Measurements from ENCODE around the gene CORT.

DNA sequence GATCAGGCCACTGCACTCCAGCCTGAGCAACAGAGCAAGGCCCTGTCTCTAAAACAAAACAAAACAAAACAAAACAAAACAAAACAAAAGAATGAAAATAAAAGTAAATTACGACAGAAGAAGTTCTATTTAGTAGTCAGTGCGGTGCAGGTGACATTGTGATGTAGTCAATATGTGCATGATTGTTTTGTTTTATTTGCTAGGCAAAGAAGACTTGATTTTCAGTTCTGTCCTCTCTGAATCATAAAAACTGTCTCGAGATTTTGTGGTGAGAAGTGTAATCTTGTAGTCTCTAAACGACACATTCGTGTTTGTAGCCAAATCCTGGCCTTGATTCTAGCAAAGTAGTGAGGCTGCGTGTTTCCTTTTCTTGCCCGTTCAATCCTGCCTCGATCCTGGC, 48.4 kb downstream of the CORT start:
- TF ChIP-seq, protein P1, sequence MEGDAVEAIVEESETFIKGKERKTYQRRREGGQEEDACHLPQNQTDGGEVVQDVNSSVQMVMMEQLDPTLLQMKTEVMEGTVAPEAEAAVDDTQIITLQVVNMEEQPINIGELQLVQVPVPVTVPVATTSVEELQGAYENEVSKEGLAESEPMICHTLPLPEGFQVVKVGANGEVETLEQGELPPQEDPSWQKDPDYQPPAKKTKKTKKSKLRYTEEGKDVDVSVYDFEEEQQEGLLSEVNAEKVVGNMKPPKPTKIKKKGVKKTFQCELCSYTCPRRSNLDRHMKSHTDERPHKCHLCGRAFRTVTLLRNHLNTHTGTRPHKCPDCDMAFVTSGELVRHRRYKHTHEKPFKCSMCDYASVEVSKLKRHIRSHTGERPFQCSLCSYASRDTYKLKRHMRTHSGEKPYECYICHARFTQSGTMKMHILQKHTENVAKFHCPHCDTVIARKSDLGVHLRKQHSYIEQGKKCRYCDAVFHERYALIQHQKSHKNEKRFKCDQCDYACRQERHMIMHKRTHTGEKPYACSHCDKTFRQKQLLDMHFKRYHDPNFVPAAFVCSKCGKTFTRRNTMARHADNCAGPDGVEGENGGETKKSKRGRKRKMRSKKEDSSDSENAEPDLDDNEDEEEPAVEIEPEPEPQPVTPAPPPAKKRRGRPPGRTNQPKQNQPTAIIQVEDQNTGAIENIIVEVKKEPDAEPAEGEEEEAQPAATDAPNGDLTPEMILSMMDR (IDR thresholded peaks at IDR 0.05): no peak
- TF ChIP-seq POLR2A (IDR thresholded peaks at IDR 0.05; ENCODE audit: low read depth) (no peak), EP300 (IDR thresholded peaks at IDR 0.05) (no peak)
